ENCODE results near the gene SHROOM1.

SHROOM1 gene

DNA sequence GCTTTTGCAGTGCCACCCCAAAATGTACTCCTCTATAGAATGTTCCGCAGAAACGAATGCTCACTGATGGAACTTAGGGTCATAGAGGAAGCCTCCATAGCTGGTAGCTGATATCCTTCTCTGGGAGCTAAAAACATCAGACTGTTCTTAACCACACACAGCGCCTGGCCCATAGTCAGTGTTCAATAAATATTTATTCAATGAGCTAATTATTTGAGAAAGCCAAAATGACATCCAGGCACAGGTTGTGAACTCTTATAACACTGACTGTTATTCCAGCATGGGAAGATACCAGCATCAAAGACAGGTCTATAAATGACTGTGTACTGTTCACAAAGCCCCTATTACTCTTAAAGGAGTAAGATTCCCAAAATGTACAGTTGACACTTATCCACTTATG is 22.9 kb upstream of the SHROOM1 start:
- in situ Hi-C loops (cut with MboI; ENCODE audit: low sequenced_read_pairs, unreplicated experiment) = no loop called here
- TF ChIP-seq, protein P1, sequence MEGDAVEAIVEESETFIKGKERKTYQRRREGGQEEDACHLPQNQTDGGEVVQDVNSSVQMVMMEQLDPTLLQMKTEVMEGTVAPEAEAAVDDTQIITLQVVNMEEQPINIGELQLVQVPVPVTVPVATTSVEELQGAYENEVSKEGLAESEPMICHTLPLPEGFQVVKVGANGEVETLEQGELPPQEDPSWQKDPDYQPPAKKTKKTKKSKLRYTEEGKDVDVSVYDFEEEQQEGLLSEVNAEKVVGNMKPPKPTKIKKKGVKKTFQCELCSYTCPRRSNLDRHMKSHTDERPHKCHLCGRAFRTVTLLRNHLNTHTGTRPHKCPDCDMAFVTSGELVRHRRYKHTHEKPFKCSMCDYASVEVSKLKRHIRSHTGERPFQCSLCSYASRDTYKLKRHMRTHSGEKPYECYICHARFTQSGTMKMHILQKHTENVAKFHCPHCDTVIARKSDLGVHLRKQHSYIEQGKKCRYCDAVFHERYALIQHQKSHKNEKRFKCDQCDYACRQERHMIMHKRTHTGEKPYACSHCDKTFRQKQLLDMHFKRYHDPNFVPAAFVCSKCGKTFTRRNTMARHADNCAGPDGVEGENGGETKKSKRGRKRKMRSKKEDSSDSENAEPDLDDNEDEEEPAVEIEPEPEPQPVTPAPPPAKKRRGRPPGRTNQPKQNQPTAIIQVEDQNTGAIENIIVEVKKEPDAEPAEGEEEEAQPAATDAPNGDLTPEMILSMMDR (IDR thresholded peaks at IDR 0.05; ENCODE audit: borderline replicate concordance, control extremely low read depth, extremely low read depth, insufficient read depth, missing control alignments) = no peak
- no peak for DNase-seq (ENCODE audit: low spot score)

DNA sequence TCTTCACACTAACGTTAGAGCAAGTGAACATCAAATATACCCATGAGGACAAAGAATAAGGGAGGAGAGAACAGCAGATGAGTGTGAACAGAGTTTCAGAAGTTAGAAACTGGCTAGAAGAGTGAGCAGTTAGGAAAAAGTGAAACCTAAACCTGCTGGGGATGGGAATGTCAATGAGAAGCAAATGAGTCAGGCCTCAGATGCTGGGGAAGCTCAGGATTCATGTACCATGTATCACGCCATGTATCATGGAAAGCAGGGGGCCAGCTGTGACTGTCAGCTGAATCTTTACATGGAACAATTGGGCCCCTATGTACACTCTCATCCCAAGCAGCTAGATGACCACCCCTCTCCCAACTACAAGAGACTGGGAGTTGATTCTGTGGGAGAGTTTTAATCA is 19.6 kb upstream of the SHROOM1 start:
- in situ Hi-C loops (cut with MboI; ENCODE audit: low sequenced_read_pairs, unreplicated experiment) = no loop called here
- TF ChIP-seq, protein P1 (IDR thresholded peaks at IDR 0.05; ENCODE audit: borderline replicate concordance, control extremely low read depth, extremely low read depth, insufficient read depth, missing control alignments) = no peak
- DNase-seq (ENCODE audit: low spot score) = no peak

DNA sequence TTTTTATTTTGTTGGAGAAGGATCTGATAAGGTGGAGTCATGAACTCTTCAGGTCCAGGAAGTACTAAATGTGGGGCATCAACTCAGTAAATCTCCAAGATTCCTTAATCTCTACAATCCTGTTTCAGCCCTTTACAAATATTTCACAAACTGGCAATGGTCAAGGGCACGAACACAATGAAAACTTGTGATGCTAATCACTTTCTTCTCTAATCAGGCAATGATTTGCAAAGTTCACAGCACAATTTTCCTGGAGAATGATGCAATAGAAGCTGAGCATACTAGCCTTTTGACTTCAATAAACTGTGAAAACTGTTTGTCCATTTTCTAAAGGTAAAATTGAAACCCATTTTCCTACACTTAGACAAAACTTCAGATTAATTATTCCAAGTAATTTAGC is 18.9 kb upstream of the SHROOM1 start:
- no peak for DNase-seq (ENCODE audit: low spot score)
- TF ChIP-seq, protein P1 (IDR thresholded peaks at IDR 0.05; ENCODE audit: borderline replicate concordance, control extremely low read depth, extremely low read depth, insufficient read depth, missing control alignments) = no peak
- in situ Hi-C loops (cut with MboI; ENCODE audit: low sequenced_read_pairs, unreplicated experiment) = no loop called here

DNA sequence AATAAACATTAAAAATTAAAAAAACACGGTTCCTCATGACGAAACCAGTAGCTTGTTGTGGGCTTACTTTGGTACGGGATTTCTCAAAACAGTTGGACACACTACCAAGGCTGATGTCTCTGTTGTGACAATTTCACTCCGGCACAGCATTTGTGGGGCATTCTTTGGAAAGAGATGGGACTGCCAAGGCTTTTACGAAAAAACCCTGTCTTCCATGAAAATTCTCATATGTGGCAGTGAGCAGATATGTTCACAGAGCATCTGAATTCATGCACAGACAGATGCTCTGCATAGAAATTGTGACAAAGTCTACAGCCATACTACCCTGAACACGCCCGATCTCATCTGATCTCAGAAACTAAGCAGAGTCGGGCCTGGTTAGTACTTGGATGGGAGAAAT is 17.8 kb upstream of the SHROOM1 start:
- in situ Hi-C loops (cut with MboI; ENCODE audit: low sequenced_read_pairs, unreplicated experiment) = no loop called here
- TF ChIP-seq, protein P1 (IDR thresholded peaks at IDR 0.05; ENCODE audit: borderline replicate concordance, control extremely low read depth, extremely low read depth, insufficient read depth, missing control alignments) = no peak
- no peak for DNase-seq (ENCODE audit: low spot score)

DNA sequence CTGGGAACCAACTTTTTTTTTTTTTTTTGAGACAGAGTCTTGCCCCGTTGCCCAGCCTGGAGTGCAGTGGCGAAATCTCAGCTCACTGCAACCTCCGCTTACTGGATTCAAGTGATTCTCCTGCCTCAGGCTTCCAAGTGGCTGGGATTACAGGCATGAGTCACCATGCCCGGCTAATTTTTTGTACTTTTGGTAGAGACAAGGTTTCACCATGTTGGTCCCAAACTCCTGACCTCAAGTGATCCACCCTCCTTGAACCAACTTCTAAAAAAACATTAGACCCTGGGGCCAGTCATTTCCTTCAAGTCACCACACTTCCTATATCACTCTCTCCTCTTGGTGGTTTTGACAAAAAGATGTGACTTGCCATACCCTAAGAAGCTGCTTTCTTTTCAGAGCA is 10.9 kb upstream of the SHROOM1 start:
- DNase-seq (ENCODE audit: low spot score) = no peak
- in situ Hi-C loops (cut with MboI; ENCODE audit: low sequenced_read_pairs, unreplicated experiment) = no loop called here
- TF ChIP-seq, protein P1 (IDR thresholded peaks at IDR 0.05; ENCODE audit: borderline replicate concordance, control extremely low read depth, extremely low read depth, insufficient read depth, missing control alignments) = no peak

DNA sequence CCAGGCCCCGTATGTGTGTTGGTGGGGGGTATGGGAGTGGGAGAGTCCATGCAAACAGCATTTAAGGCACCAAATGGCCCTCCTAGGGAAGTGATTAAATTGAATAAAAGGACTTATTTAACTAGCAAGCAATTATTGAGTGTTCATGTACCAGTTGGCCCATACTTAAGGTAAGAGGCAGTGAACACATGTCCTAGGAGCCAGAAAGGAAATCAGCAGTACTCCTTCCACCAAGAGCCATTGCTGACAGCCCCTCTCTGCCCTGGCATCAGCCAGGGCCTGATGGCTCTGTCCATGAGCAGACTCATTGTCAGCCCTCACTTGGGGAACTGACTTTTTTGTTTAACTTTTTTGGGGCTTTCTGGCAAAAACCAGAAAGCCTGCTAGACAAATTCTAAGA is 10.4 kb upstream of the SHROOM1 start:
- in situ Hi-C loops (cut with MboI; ENCODE audit: low sequenced_read_pairs, unreplicated experiment) = no loop called here
- TF ChIP-seq, protein P1 (IDR thresholded peaks at IDR 0.05; ENCODE audit: borderline replicate concordance, control extremely low read depth, extremely low read depth, insufficient read depth, missing control alignments) = no peak
- no peak for DNase-seq (ENCODE audit: low spot score)

DNA sequence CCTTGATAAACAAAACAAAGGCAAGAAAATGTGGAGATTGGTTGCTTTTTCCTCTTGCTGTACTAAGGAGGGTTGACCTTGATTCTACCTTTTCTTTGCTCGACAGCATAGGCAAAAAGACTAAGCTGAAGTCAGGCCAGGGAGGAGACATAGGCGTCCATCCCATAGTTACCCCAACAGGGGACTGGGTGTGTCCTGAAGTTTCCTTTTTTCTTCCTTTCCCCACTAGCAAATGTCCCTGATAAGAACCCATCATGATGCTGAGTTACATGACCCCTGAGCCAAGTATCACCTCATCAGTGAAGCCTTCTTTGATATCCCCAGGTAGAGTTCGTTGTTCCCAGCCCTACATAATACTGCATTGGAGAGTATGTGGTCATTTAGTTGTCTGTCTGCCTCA is 9.9 kb upstream of the SHROOM1 start:
- DNase-seq (ENCODE audit: low spot score) = no peak
- in situ Hi-C loops (cut with MboI; ENCODE audit: low sequenced_read_pairs, unreplicated experiment) = no loop called here
- TF ChIP-seq, protein P1 (IDR thresholded peaks at IDR 0.05; ENCODE audit: borderline replicate concordance, control extremely low read depth, extremely low read depth, insufficient read depth, missing control alignments) = no peak
